Measurements from ENCODE around the gene KAT6B.
"Not testable (repeated sequence)": the region's sequence is repeated elsewhere in the genome, so short reads cannot be mapped to it uniquely, and the experiment has no call there.

GRCh38 chr10:74877054-74877453 lies 50.7 kb downstream of the KAT6B start:
- TF ChIP-seq CTCF (conservative IDR thresholded peaks at IDR 0.05; ENCODE audit: low read depth, low read length); EZH2 (IDR thresholded peaks at IDR 0.05; ENCODE audit: borderline replicate concordance, low read depth, low read length, poor library complexity, severe bottlenecking): not testable (repeated sequence)

Measured in A673 (cell line).